HEK293 (cell line): Measurements from ENCODE around the gene SYN1.

Experiments
- CTCF ChIA-PET: fragments of 350-600 bp; formaldehyde crosslinking; extraction: SDS; loops from one replicate; lab custom pipeline; 2021; ENCODE audit warnings: antibody characterized with exemption; lab: Yijun Ruan, JAX
- POLR2A ChIA-PET: fragments of 300-600 bp; formaldehyde crosslinking; extraction: SDS; loops from one replicate; lab custom pipeline; 2020; ENCODE audit warnings: antibody characterized with exemption, inconsistent platforms; lab: Yijun Ruan, JAX
- H3K27ac ChIP-seq: fragments of 200-500 bp; sonication (Bioruptor generic); 2 replicates; pipeline ENCODE4 v1.5.1; 2014; ENCODE audit warnings: low read depth, low read length, control low read depth, inconsistent platforms; ENCODE audit errors: extremely low read depth
- H3K36me3 ChIP-seq, 2 experiments: fragments of 200-500 bp in 1 of 2; sonication (Bioruptor generic) in 1 of 2; 1 replicate in 1 of 2; 2 replicates in 1 of 2; pipeline ENCODE4 v1.5.1; 2014 to 2017; ENCODE audit warnings: inconsistent platforms in 2 of 2, low read length in 2 of 2; ENCODE audit not compliant: control insufficient read depth in 2 of 2, insufficient read depth in 1 of 2
- H3K4me1 ChIP-seq: fragments of 200-500 bp; sonication (Bioruptor generic); 2 replicates; pipeline ENCODE4 v1.5.1; 2014; ENCODE audit warnings: mild to moderate bottlenecking, low read length, inconsistent platforms; ENCODE audit not compliant: control insufficient read depth, insufficient read depth
- H3K4me3 ChIP-seq: 2 replicates; pipeline ENCODE4 v1.5.1; 2011; ENCODE audit warnings: low read depth, mild to moderate bottlenecking, control low read depth, low read length, moderate library complexity
- H3K9me3 ChIP-seq: fragments of 200-500 bp; sonication (Bioruptor generic); 2 replicates; pipeline ENCODE4 v1.5.1; 2014; ENCODE audit warnings: low read depth, low read length, inconsistent platforms; ENCODE audit not compliant: control insufficient read depth, insufficient read depth
- EGR2 ChIP-seq: fragments of 450-650 bp; formaldehyde crosslinking; IDR thresholded peaks from 2 replicates; pipeline ENCODE4 v1.5.1; 2016; ENCODE audit warnings: low read depth, missing biosample characterization, missing genetic modification characterization
- FEZF1 ChIP-seq: fragments of 450-650 bp; formaldehyde crosslinking; IDR thresholded peaks from 2 replicates; pipeline ENCODE4 v1.5.1; 2016; ENCODE audit warnings: missing biosample characterization, missing genetic modification characterization
- HOXA7 ChIP-seq: sonication (generic); formaldehyde crosslinking; IDR thresholded peaks from 2 replicates; pipeline ENCODE4 v1.8.1; 2022; ENCODE audit warnings: missing genetic modification reagents, borderline replicate concordance
- IKZF3 ChIP-seq: fragments of 450-650 bp; IDR thresholded peaks from 2 replicates; pipeline ENCODE4 v1.5.0; 2018; ENCODE audit warnings: missing biosample characterization, mild to moderate bottlenecking, missing genetic modification characterization, moderate library complexity
- KLF10 ChIP-seq: fragments of 450-650 bp; IDR thresholded peaks from 2 replicates; pipeline ENCODE4 v1.5.1; 2018; ENCODE audit warnings: missing biosample characterization, mild to moderate bottlenecking, missing genetic modification characterization
- PBX3 ChIP-seq: sonication (generic); formaldehyde crosslinking; IDR thresholded peaks from 2 replicates; pipeline ENCODE4 v1.8.1; 2022; ENCODE audit warnings: mild to moderate bottlenecking, moderate library complexity, missing genetic modification reagents
- SALL2 ChIP-seq: fragments of 450-650 bp; formaldehyde crosslinking; IDR thresholded peaks from 2 replicates; pipeline ENCODE4 v1.5.0; 2017; ENCODE audit warnings: missing biosample characterization, mild to moderate bottlenecking, missing genetic modification characterization, borderline replicate concordance
- SP2 ChIP-seq: fragments of 450-650 bp; formaldehyde crosslinking; IDR thresholded peaks from 2 replicates; pipeline ENCODE4 v1.5.1; 2016; ENCODE audit warnings: missing biosample characterization, missing genetic modification characterization
- SP7 ChIP-seq: fragments of 450-650 bp; formaldehyde crosslinking; IDR thresholded peaks from 2 replicates; pipeline ENCODE4 v1.5.1; 2016; ENCODE audit warnings: missing biosample characterization, missing genetic modification characterization
- YY2 ChIP-seq: fragments of 450-650 bp; formaldehyde crosslinking; IDR thresholded peaks from 2 replicates; pipeline ENCODE4 v1.5.1; 2016; ENCODE audit warnings: missing biosample characterization, missing genetic modification characterization
- ZBTB17 ChIP-seq: fragments of 450-650 bp; formaldehyde crosslinking; IDR thresholded peaks from 2 replicates; pipeline ENCODE4 v1.5.1; 2016; ENCODE audit warnings: missing biosample characterization, missing genetic modification characterization
- ZEB2 ChIP-seq: fragments of 450-650 bp; formaldehyde crosslinking; IDR thresholded peaks from 2 replicates; pipeline ENCODE4 v1.5.1; 2016; ENCODE audit warnings: missing biosample characterization, missing genetic modification characterization
- ZFHX2 ChIP-seq: fragments of 450-650 bp; formaldehyde crosslinking; conservative IDR thresholded peaks from 2 replicates; pipeline ENCODE4 v1.5.1; 2016; ENCODE audit warnings: missing biosample characterization, missing genetic modification characterization
- ZNF175 ChIP-seq: fragments of 450-650 bp; formaldehyde crosslinking; IDR thresholded peaks from 2 replicates; pipeline ENCODE4 v1.5.1; 2016; ENCODE audit warnings: missing biosample characterization, missing genetic modification characterization
- ZNF202 ChIP-seq: fragments of 450-650 bp; formaldehyde crosslinking; IDR thresholded peaks from 2 replicates; pipeline ENCODE4 v1.5.1; 2016; ENCODE audit warnings: missing biosample characterization, missing genetic modification characterization, borderline replicate concordance
- ZNF335 ChIP-seq: fragments of 450-650 bp; formaldehyde crosslinking; conservative IDR thresholded peaks from 2 replicates; pipeline ENCODE4 v1.5.1; 2016; ENCODE audit warnings: missing biosample characterization, missing genetic modification characterization
- ZNF48 ChIP-seq: fragments of 450-650 bp; formaldehyde crosslinking; IDR thresholded peaks from 2 replicates; pipeline ENCODE4 v1.5.1; 2016; ENCODE audit warnings: missing biosample characterization, missing genetic modification characterization
- ZNF561 ChIP-seq: fragments of 450-650 bp; IDR thresholded peaks from 2 replicates; pipeline ENCODE4 v1.5.1; 2018; ENCODE audit warnings: missing biosample characterization, missing genetic modification characterization, borderline replicate concordance
- ZNF600 ChIP-seq: fragments of 450-650 bp; formaldehyde crosslinking; IDR thresholded peaks from 2 replicates; pipeline ENCODE4 v1.5.1; 2016; ENCODE audit warnings: missing biosample characterization, missing genetic modification characterization
- ZNF645 ChIP-seq: fragments of 450-650 bp; formaldehyde crosslinking; IDR thresholded peaks from 2 replicates; pipeline ENCODE4; 2016; ENCODE audit warnings: missing biosample characterization, missing genetic modification characterization
- ZNF654 ChIP-seq: fragments of 450-650 bp; formaldehyde crosslinking; IDR thresholded peaks from 2 replicates; pipeline ENCODE4 v1.5.1; 2016; ENCODE audit warnings: low read depth, missing biosample characterization, missing genetic modification characterization
- ZNF660 ChIP-seq: fragments of 450-650 bp; IDR thresholded peaks from 2 replicates; pipeline ENCODE4 v1.5.1; 2018; ENCODE audit warnings: missing biosample characterization, mild to moderate bottlenecking, missing genetic modification characterization
- ZNF777 ChIP-seq: fragments of 450-650 bp; formaldehyde crosslinking; IDR thresholded peaks from 2 replicates; pipeline ENCODE4 v1.5.1; 2017; ENCODE audit warnings: missing biosample characterization, missing genetic modification characterization, borderline replicate concordance
- TF ChIP-seq, protein P1 (sequence below): fragments of 450-650 bp; formaldehyde crosslinking; IDR thresholded peaks from 2 replicates; pipeline ENCODE4 v1.5.1; 2016; ENCODE audit warnings: missing biosample characterization, missing genetic modification characterization

Gene SYN1

DNA sequence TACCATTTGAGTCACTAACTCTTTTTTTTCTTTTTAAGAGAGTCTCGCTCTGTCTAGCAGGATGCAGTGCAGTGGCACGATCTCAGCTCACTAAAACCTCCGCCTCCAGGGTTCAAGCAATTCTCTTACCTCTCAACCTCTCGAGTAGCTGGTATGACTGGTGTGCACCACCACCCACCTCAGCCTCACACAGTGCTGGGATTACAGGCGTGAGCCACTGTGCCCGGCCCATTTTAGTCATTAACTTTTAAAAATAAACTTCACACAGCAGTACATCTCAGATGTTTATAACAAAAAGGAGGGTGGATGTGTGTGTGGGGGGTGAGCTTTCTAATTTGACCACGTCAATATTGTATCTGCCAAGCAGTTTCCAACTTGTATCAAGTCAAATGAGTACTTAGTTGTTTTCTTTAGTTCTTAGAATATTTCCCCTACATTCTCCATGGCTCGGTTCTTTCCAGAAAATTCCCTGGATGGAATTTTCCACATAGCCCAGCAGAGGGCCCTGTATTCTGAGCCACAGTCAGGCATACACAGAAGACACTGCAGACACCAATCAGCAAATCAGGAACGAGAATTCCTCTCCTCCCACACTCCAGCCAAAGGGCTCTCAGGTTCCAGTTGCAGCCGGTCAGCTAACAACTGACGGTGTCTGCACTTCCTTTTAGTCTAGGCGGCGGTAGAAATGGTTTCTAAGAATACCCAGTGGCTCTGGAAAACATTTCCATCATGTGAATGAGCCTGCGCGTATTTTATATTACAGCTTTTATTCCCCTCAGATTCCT lies 78.7 kb downstream of the SYN1 start:
- CTCF ChIA-PET = interaction anchor here (0.5 to 5.3 kb wide), 16 partner anchors 9 to 1254 kb away, joined by 3 to 25 read pairs (median 4); partner anchors contain the start of gene TIMP1
- Histone ChIP-seq H3K9me3 (no peaks in the 10 kb centered on the region), H3K4me3 (no peak overlapping the region), H3K4me1 (no peaks in the 10 kb centered on the region), H3K27ac (no peak overlapping the region)
- peak; percentile 84 for TF ChIP-seq ZNF335 (tag by site-specific recombination)
- TF ChIP-seq ZFHX2 (tag by site-specific recombination) = peak; percentile 24; the same call in 1 of the 2 replicates
- TF ChIP-seq SP2 (tag by site-specific recombination) = 0 out of 2 replicates have a peak, but pooled peaks have one; percentile 14
- 0 out of 2 replicates have a peak, but pooled peaks have one; percentile 14 for TF ChIP-seq SP7
- no peak for TF ChIP-seq PBX3 (CRISPR knock-in tag)
- TF ChIP-seq, protein P1, sequence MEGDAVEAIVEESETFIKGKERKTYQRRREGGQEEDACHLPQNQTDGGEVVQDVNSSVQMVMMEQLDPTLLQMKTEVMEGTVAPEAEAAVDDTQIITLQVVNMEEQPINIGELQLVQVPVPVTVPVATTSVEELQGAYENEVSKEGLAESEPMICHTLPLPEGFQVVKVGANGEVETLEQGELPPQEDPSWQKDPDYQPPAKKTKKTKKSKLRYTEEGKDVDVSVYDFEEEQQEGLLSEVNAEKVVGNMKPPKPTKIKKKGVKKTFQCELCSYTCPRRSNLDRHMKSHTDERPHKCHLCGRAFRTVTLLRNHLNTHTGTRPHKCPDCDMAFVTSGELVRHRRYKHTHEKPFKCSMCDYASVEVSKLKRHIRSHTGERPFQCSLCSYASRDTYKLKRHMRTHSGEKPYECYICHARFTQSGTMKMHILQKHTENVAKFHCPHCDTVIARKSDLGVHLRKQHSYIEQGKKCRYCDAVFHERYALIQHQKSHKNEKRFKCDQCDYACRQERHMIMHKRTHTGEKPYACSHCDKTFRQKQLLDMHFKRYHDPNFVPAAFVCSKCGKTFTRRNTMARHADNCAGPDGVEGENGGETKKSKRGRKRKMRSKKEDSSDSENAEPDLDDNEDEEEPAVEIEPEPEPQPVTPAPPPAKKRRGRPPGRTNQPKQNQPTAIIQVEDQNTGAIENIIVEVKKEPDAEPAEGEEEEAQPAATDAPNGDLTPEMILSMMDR = peak; percentile 59
- no peak for TF ChIP-seq ZEB2
- no peak for TF ChIP-seq HOXA7 (CRISPR knock-in tag)
- TF ChIP-seq KLF10 (tag by site-specific recombination) = peak; percentile 62
- no peak for TF ChIP-seq ZNF175 (tag by site-specific recombination)
- peak; percentile 21; the same call in 1 of the 2 replicates for TF ChIP-seq FEZF1 (tag by site-specific recombination)
- no peak for TF ChIP-seq ZNF600 (tag by site-specific recombination)
- no peak for TF ChIP-seq YY2 (tag by site-specific recombination)
- TF ChIP-seq EGR2 (tag by site-specific recombination) = peak; percentile 41
- peak; percentile 61 for TF ChIP-seq ZNF654 (tag by site-specific recombination)
- TF ChIP-seq ZNF202 (tag by site-specific recombination) = no peak
- no peak for TF ChIP-seq ZNF777
- peak; percentile 93 for TF ChIP-seq IKZF3 (tag by site-specific recombination)
- TF ChIP-seq ZNF48 (tag by site-specific recombination) = no peak
- TF ChIP-seq ZBTB17 (tag by site-specific recombination) = peak; percentile 26; the same call in 1 of the 2 replicates
- TF ChIP-seq SALL2 = no peak
- no peak for TF ChIP-seq ZNF660 (tag by site-specific recombination)
- no peak for TF ChIP-seq ZNF645 (tag by site-specific recombination)
- TF ChIP-seq ZNF561 = 0 out of 2 replicates have a peak, but pooled peaks have one; percentile 49
- TF ChIP-seq, all 188 proteins: peak for 12
- POLR2A ChIA-PET = interaction anchor here (1.3 kb wide), 2 partner anchors 15 to 109 kb away, joined by 5 read pairs; partner anchors contain the start of gene ELK1
- H3K36me3 ChIP-seq = no peaks in the 10 kb centered on the region
